Fibroblast of the aortic adventitia (primary cell): ENCODE data around the gene FAM200A. TPM values are rescaled to one million over a fixed set of nuclear protein-coding genes. Genes with fewer than 3 reads are reported as not detected.
"Not testable (repeated sequence)": the region's sequence is repeated elsewhere in the genome, so short reads cannot be mapped to it uniquely, and the experiment has no call there.

Experiments used
- DNase-seq: peaks from one replicate; pipeline ENCODE4 v3.0.0-alpha.2; 2010; ENCODE audit warnings: low read depth
- H3K4me3 ChIP-seq: 2 replicates; pipeline ENCODE4 v1.5.1; 2011; ENCODE audit warnings: low read depth, mild to moderate bottlenecking, control low read depth, low read length, moderate library complexity
- CTCF ChIP-seq: IDR thresholded peaks from 2 replicates; pipeline ENCODE4 v1.5.1; 2011; ENCODE audit warnings: mild to moderate bottlenecking, low read length, control low read depth, inconsistent platforms; ENCODE audit not compliant: insufficient read depth
- total RNA-seq: library from RNA; depleted of rRNA; stranded (reverse); fragments of >200 nt; gene quantifications from 2 replicates; pipeline ENCODE4 v1.2.3, GENCODE V29; 2012; ENCODE audit warnings: low replicate concordance

Gene FAM200A
- 5.9 and 8.9 TPM in 2 replicates for total RNA-seq

DNA sequence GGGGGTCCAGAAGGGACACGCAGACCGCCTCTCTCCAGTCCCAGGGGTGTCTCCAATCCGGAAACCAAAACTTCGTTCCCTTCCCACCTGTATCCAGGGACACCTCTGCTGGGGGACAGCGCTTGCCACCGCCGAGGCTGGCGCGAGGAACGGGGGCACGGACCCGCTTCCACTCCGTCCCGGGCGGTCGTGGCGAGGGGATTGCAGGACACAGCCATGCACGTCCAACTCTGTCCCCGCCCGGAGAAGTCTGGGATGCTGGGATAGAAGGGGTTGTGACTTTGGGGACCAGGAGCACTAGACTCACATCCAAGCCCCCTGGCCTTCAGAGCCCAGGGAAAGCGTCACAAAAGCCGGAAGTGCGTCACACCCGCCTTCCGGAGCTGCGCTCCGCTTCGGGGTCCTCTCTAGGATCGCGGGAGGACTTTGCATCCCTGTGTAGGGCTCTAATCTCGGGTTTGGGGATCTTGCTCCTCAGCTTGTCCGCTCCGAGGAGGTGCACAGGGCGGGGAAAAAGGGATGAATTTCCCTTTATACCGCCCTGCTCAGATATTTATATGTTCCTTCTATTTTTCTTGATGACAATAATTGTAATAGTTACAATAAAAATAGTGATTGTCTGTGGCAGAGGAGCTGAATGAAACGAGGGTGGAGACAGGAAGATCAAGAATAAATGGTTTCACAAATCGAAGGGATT is at the start of gene FAM200A:
Gene FAM200A (minus strand): TSS at position 348 of the 697 bp plus-strand sequence. CDS start 3,707 bp downstream, outside the sequence.
- peak within 1 kb of the TSS; percentile 98 for H3K4me3 ChIP-seq
- peak; percentile 96 for DNase-seq
- no peak for TF ChIP-seq CTCF

- TF ChIP-seq CTCF = no peak
- no peak overlapping the region for H3K4me3 ChIP-seq
- DNase-seq = no peak
These were observed 47.9 kb upstream of the FAM200A start for GRCh38 chr7:99599836-99600235.

DNA sequence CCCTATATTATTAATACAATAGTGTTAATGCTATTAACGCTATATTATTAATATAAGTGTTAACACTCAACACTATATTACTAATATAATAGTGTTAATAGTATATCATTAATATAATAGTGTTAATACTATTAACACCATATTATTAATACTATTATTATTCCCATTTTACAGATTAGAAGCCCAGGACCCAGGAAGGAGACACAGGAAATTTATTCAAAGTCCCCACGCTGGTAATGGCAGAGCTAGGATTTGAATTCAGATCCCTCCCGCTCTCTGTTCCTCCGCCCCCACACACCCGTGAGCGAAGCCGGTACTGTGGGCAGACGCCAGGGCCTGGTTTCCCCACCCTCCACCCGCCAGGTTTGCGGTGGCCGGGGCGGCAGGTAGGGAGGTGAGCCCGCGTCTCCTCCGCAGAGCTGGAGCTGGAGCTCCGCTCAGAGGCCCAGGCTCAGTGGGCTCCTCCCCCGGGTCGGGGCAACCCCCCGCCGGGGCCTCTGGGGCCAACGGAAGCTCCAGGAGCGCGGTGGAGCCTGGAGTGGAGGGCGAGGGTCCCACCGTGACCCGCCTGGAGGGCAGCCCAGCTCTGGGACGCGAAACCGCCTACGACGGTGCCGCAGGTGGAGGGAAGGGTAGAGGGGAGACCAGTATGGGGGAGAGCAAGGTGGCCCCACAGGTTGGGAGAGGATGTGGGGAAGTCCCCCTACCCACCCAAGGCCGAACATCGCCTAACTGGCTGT is 46.0 kb upstream of the FAM200A start, which contains the start of gene TMEM225B:
Gene TMEM225B (plus strand): TSS at position 506 of the 740 bp plus-strand sequence. CDS start 6,122 bp downstream, outside the sequence.
- no peak within 1 kb of the TSS for H3K4me3 ChIP-seq
- no peak for DNase-seq
- no peak for TF ChIP-seq CTCF

DNA sequence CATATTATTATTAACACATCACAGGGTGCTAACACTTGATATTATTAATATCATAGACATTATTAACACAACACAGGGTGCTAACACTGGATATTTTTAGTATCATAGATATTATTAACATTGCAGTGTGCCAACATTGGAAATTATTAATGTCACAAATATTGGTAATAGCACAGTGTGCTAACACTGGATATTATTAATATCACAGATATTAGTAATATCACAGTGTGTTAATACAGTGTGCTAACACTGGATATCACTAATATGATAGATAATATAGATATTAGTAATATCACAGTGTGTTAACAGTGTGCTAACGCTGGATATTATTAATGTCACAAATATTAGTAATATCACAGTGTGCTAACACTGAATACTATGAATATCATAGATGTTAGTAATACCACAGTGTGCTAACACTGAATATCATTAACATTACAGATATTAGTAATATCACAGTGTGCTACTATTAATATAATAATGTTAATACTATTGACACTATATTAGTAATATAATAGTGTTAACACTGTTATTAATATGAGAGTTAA is 44.6 kb upstream of the FAM200A start:
- no peak for TF ChIP-seq CTCF
- no peak overlapping the region for H3K4me3 ChIP-seq
- DNase-seq = no peak

GRCh38 chr7:99594948-99595745 is 43.2 kb upstream of the FAM200A start:
- no peak overlapping the region for H3K4me3 ChIP-seq
- no peak for DNase-seq
- no peak for TF ChIP-seq CTCF

DNA sequence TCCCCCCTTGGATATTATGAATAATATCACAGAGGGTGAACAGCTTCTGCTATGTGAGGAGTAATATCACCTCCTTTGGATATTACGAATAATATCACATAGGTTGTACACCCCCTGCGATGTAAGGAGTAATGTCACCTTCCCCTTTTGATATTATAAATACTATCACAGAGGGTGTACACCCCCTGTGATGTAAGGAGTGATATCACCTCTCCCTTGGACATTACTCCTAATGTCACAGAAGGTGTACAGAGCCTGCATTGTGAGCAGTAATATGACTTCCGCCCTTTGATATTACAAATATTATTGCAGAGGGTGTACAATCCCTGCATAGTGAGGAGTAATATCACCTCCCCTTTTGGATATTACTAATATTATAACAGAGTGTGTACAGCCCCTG is 37.0 kb upstream of the FAM200A start:
- H3K4me3 ChIP-seq = no peak overlapping the region
- TF ChIP-seq CTCF = no peak
- DNase-seq = no peak

DNA sequence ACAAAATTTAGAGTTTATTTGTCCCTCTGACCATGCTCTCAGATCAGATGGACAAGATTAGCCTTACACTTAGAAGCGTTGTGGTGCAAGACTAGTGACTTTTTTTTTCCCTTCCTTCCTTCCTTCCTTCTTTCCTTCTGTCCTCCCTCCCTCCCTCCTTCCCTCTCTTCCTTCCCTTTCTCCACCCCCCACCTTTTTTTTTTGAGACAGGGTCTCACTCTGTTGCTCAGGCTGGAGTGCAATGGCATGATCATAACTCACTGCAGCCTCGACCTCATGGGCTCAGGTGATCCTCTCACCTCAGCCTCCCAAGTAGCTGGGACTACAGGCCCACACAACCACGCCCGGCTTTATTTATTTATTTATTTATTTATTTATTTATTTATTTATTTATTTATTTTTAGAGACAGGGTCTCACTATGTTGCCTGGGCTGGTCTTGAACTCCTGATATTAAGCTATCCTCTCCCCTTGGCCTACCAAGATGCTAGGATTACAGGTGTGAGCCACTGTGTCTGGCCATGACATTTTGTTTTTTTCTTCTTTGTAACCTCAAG is 28.9 kb upstream of the FAM200A start:
- H3K4me3 ChIP-seq = peak overlapping the region; percentile 66
- DNase-seq = not testable (repeated sequence)
